Endothelial cell of umbilical vein (primary cell): ENCODE results near the gene ZNF407. TPM values are rescaled to one million over a fixed set of nuclear protein-coding genes. Genes with fewer than 3 reads are reported as not detected.

Experiments
- BruUV-seq: library from RNA; stranded (reverse); fragments of 400-500 nt; replicated peaks from 2 replicates; lab custom pipeline; 2021; lab: Mats Ljungman, UMichigan
- CTCF ChIA-PET: fragments of 300-600, 350-600 bp; sonication (Branson Sonifier 250); formaldehyde crosslinking; loops from one replicate; lab custom pipeline; 2021; ENCODE audit warnings: antibody characterized with exemption, inconsistent platforms; lab: Charles Lee
- POLR2A ChIA-PET: fragments of 300-600, 350-600 bp; sonication (Branson Sonifier 250); formaldehyde crosslinking; loops from one replicate; lab custom pipeline; 2021; ENCODE audit warnings: antibody characterized with exemption, inconsistent platforms; lab: Charles Lee
- DNase-seq: peaks from one replicate; pipeline ENCODE4 v3.0.0-alpha.2; 2011; ENCODE audit warnings: low read depth, low spot score
- FAIRE-seq: peaks from 2 replicates; lab custom pipeline; 2011; peaks lifted over from hg19 to GRCh38; lab: Jason Lieb, UNC
- H2AFZ ChIP-seq: 2 replicates; pipeline ENCODE4 v1.6.0; 2012; ENCODE audit warnings: low read depth, low read length, control low read depth, inconsistent platforms
- H3K27ac ChIP-seq: 2 replicates; pipeline ENCODE4 v1.5.1; 2011; ENCODE audit warnings: low read depth, mild to moderate bottlenecking, control low read depth, low read length, moderate library complexity; ENCODE audit not compliant: insufficient read depth
- H3K27me3 ChIP-seq, 2 experiments: 2 replicates each; pipeline versions ENCODE4 v1.6.0 to v1.6.1; 2011; ENCODE audit warnings: low read length in 2 of 2, mixed read lengths in 1 of 2; ENCODE audit not compliant: control insufficient read depth in 2 of 2, insufficient read depth in 2 of 2
- H3K36me3 ChIP-seq, 2 experiments: 2 replicates in 1 of 2; 3 replicates in 1 of 2; pipeline ENCODE4 v1.5.1; 2011; ENCODE audit warnings: low read length in 2 of 2, mild to moderate bottlenecking in 1 of 2, moderate library complexity in 1 of 2; ENCODE audit not compliant: control insufficient read depth in 2 of 2, insufficient read depth in 2 of 2; ENCODE audit errors: extremely low read depth in 1 of 2
- H3K4me1 ChIP-seq: 3 replicates; pipeline ENCODE4 v1.5.1; 2011; ENCODE audit warnings: mild to moderate bottlenecking, low read length; ENCODE audit not compliant: control insufficient read depth, insufficient read depth; ENCODE audit errors: extremely low read depth
- H3K4me2 ChIP-seq: 2 replicates; pipeline ENCODE4 v1.6.1; 2011; ENCODE audit warnings: low read length, control low read depth, mixed read lengths; ENCODE audit not compliant: insufficient read depth
- H3K4me3 ChIP-seq, 3 experiments: fragments of 200-600 bp in 1 of 3; sonication (generic), shearing (Covaris generic) in 1 of 3; replicated peaks in 1 of 3; 2 replicates each; pipeline ENCODE4 v1.5.1; 2011 to 2016; ENCODE audit warnings: control low read depth in 3 of 3, low read length in 3 of 3, mild to moderate bottlenecking in 2 of 3, inconsistent platforms in 1 of 3, low read depth in 1 of 3, moderate library complexity in 1 of 3; ENCODE audit not compliant: insufficient read depth in 1 of 3
- H3K79me2 ChIP-seq: 2 replicates; pipeline ENCODE4 v1.6.0; 2012; ENCODE audit warnings: low read length, inconsistent platforms; ENCODE audit not compliant: control insufficient read depth, insufficient read depth
- H3K9ac ChIP-seq: replicated peaks from 2 replicates; pipeline ENCODE3; 2011; ENCODE audit warnings: low read length, control low read depth; ENCODE audit not compliant: insufficient read depth; ENCODE audit errors: extremely low read depth
- H3K9me1 ChIP-seq: replicated peaks from 3 replicates; pipeline ENCODE4 v1.6.0; 2011; ENCODE audit warnings: mild to moderate bottlenecking, low read length; ENCODE audit not compliant: control insufficient read depth, insufficient read depth; ENCODE audit errors: extremely low read depth
- H3K9me3 ChIP-seq: replicated peaks from 2 replicates; pipeline ENCODE4 v1.5.1; 2012; ENCODE audit warnings: low read length, inconsistent platforms; ENCODE audit not compliant: control insufficient read depth, insufficient read depth
- H4K20me1 ChIP-seq: replicated peaks from 2 replicates; pipeline ENCODE3; 2011; ENCODE audit warnings: mild to moderate bottlenecking, low read length; ENCODE audit not compliant: control insufficient read depth, insufficient read depth; ENCODE audit errors: extremely low read depth
- EZH2 ChIP-seq: IDR thresholded peaks from 2 replicates; pipeline ENCODE4 v1.6.1; 2012; ENCODE audit warnings: borderline replicate concordance, low read depth, mild to moderate bottlenecking, moderate library complexity, low read length, inconsistent platforms; ENCODE audit not compliant: severe bottlenecking
- FOS ChIP-seq: IDR thresholded peaks from 2 replicates; pipeline ENCODE4 v1.6.1; 2011; ENCODE audit warnings: mild to moderate bottlenecking, low read length, moderate library complexity, borderline replicate concordance; ENCODE audit not compliant: insufficient read depth
- GATA2 ChIP-seq: IDR thresholded peaks from 2 replicates; pipeline ENCODE4 v1.7.0; 2011; ENCODE audit warnings: low read depth, mild to moderate bottlenecking, moderate library complexity, mixed read lengths, low read length; ENCODE audit not compliant: insufficient read length, insufficient read depth
- JUN ChIP-seq: IDR thresholded peaks from 2 replicates; pipeline ENCODE4 v1.6.1; 2011; ENCODE audit warnings: borderline replicate concordance, low read depth; ENCODE audit not compliant: insufficient read length, insufficient read depth
- MYC ChIP-seq: IDR thresholded peaks from one replicate; pipeline ENCODE4 v1.6.1; 2011; ENCODE audit warnings: mild to moderate bottlenecking, low read depth, low read length
- POLR2A ChIP-seq: IDR thresholded peaks from 2 replicates; pipeline ENCODE4 v1.6.1; 2012; ENCODE audit warnings: low read depth, mild to moderate bottlenecking, control low read depth, low read length
- POLR2AphosphoS5 ChIP-seq: IDR thresholded peaks from 2 replicates; pipeline ENCODE4 v1.6.1; 2012; ENCODE audit warnings: low read depth, mild to moderate bottlenecking, control low read depth, low read length, moderate library complexity; ENCODE audit not compliant: insufficient read depth
- dilution Hi-C: fragments of 300-500 bp; cut with MboI; formaldehyde crosslinking; loops from one replicate; pipeline ENCODE4 v1.15.0; 2019; ENCODE audit warnings: low sequenced_read_pairs; ENCODE audit not compliant: extremely low pct_ligation_motif_present
- intact Hi-C: fragments of 100-400 bp; cut with micrococcal nuclease; formaldehyde crosslinking; loops from one replicate; pipeline ENCODE4 v1.10.0; 2022
- polyA plus RNA-seq, 4 experiments: library from polyadenylated mRNA; depleted of rRNA in 3 of 4; stranded (reverse) in 3 of 4; unstranded in 1 of 4; fragments of >200 nt; gene quantifications; 2 replicates each; pipeline versions ENCODE4 v1.2.1 to v1.2.3, GENCODE V29; 2011 to 2012; ENCODE audit warnings: missing spikeins in 1 of 4
- total RNA-seq: library from RNA; stranded (reverse); gene quantifications from 2 replicates; pipeline ENCODE4 v1.2.3, GENCODE V29; 2021
- TF ChIP-seq, protein P1 (sequence below): IDR thresholded peaks from 2 replicates; pipeline ENCODE4 v1.6.1; 2011; ENCODE audit not compliant: insufficient read depth, insufficient read length
- TF ChIP-seq, protein P2 (sequence below), 2 donors: IDR thresholded peaks; 1 replicate in 1 of 2; 2 replicates in 1 of 2; pipeline ENCODE4 v1.5.1; 2011; ENCODE audit warnings: low read length in 2 of 2, mild to moderate bottlenecking in 2 of 2, moderate library complexity in 2 of 2, control low read depth in 1 of 2, inconsistent platforms in 1 of 2, low read depth in 1 of 2; ENCODE audit not compliant: insufficient read depth in 1 of 2; ENCODE audit errors: extremely low read depth in 1 of 2

Gene ZNF407
- total and polyA plus RNA-seq, 2 donors (not counting 3 experiments of a cell fraction or from before 2014, with no cell fraction given), result 3.8 to 20.1 TPM

DNA sequence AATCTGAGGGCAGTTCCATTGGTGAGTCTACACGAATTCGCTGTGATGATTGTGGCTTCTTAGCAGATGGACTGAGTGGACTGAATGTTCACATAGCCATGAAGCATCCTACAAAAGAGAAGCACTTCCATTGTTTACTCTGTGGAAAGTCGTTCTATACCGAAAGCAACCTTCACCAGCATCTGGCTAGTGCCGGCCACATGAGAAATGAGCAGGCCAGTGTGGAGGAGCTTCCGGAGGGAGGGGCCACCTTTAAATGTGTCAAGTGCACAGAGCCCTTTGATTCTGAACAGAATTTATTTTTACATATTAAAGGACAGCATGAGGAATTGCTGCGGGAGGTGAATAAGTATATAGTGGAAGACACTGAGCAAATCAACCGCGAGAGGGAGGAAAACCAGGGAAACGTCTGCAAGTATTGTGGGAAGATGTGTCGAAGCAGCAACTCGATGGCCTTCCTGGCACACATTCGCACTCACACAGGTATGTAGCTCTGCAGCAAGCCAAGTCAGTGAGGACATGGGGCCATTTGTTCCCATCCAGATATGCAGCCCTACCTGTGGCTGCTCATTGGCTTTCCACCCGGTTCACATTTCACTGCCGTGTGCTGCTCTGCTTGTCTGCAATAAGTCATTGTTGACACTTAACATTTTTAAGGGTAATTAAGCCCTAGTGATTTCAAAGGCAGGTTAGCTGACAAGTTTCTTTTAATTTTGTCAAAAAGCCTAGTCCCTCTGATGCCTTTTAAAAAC is 37.7 kb downstream of the ZNF407 start:
- intact Hi-C loops, result no loop called here

More for the DNA sequence above, 37.7 kb downstream of the ZNF407 start:
- Histone ChIP-seq H3K9ac (no peak overlapping the region), H3K4me1 (peaks cover 14% of the 10 kb centered on the region), H3K79me2 (no peaks in the 10 kb centered on the region), H3K9me3 (no peaks in the 10 kb centered on the region), H4K20me1 (no peaks in the 10 kb centered on the region), H3K4me3 (no peak overlapping the region), H3K4me2 (no peak overlapping the region), H3K27ac (no peak overlapping the region), H2AFZ (no peak overlapping the region), H3K27me3 (no peaks in the 10 kb centered on the region), H3K9me1 (peaks cover 3% of the 10 kb centered on the region), H3K36me3 (peaks cover 0 to 6% of the 10 kb centered on the region in 2 experiments)
- ChIA-PET POLR2A (no interaction called here), CTCF (interaction anchor here (1.4 to 2.1 kb wide), 2 partner anchors 12 to 328 kb away, joined by 4 read pairs; no protein-coding TSS in a partner anchor)
- FAIRE-seq (no peak), DNase-seq (no peak)
- TF ChIP-seq, protein P1, sequence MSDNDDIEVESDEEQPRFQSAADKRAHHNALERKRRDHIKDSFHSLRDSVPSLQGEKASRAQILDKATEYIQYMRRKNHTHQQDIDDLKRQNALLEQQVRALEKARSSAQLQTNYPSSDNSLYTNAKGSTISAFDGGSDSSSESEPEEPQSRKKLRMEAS, result no peak
- TF ChIP-seq JUN (no peak), POLR2AphosphoS5 (no peak), MYC (no peak), EZH2 (no peak), POLR2A (no peak), FOS (no peak), GATA2 (no peak)
- TF ChIP-seq, protein P2, sequence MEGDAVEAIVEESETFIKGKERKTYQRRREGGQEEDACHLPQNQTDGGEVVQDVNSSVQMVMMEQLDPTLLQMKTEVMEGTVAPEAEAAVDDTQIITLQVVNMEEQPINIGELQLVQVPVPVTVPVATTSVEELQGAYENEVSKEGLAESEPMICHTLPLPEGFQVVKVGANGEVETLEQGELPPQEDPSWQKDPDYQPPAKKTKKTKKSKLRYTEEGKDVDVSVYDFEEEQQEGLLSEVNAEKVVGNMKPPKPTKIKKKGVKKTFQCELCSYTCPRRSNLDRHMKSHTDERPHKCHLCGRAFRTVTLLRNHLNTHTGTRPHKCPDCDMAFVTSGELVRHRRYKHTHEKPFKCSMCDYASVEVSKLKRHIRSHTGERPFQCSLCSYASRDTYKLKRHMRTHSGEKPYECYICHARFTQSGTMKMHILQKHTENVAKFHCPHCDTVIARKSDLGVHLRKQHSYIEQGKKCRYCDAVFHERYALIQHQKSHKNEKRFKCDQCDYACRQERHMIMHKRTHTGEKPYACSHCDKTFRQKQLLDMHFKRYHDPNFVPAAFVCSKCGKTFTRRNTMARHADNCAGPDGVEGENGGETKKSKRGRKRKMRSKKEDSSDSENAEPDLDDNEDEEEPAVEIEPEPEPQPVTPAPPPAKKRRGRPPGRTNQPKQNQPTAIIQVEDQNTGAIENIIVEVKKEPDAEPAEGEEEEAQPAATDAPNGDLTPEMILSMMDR (IDR thresholded peaks at IDR 0.05; ENCODE audit: extremely low read depth in 1 of 2, insufficient read depth in 1 of 2, low read depth in 1 of 2, low read length in 2 of 2), result no peak
- dilution Hi-C loops, result no loop called here
- BruUV-seq, result no TSS peak
